Stomach smooth muscle (tissue), 2 donors: ENCODE data around the gene TMEM59.
"Not testable (repeated sequence)": the region's sequence is repeated elsewhere in the genome, so short reads cannot be mapped to it uniquely, and the experiment has no call there.

Source experiments
- H3K27ac ChIP-seq: one replicate; pipeline ENCODE4 v1.7.0; 2013; ENCODE audit warnings: mild to moderate bottlenecking, low read length, inconsistent platforms
- H3K27me3 ChIP-seq, 2 donors: one replicate each; pipeline ENCODE4 v1.7.0; 2013; ENCODE audit warnings: low read length in 2 of 2; ENCODE audit not compliant: insufficient read depth in 2 of 2, control insufficient read depth in 1 of 2
- H3K36me3 ChIP-seq, 2 donors: one replicate each; pipeline ENCODE4 v1.7.0; 2013; ENCODE audit warnings: low read length in 2 of 2; ENCODE audit not compliant: control insufficient read depth in 2 of 2, insufficient read depth in 2 of 2
- H3K4me1 ChIP-seq: one replicate; pipeline ENCODE4 v1.7.0; 2013; ENCODE audit warnings: low read length; ENCODE audit not compliant: control insufficient read depth, insufficient read depth
- H3K4me3 ChIP-seq, 2 donors: one replicate each; pipeline ENCODE4 v1.7.0; 2013; ENCODE audit warnings: low read length in 2 of 2
- H3K9ac ChIP-seq, 2 donors: one replicate each; pipeline ENCODE4 v1.7.0; 2013; ENCODE audit warnings: low read length in 2 of 2, mild to moderate bottlenecking in 1 of 2
- H3K9me3 ChIP-seq, 2 donors: one replicate each; pipeline ENCODE4 v1.7.0; 2013; ENCODE audit warnings: low read length in 2 of 2; ENCODE audit not compliant: control insufficient read depth in 2 of 2
- donor health status: healthy.
- donor health status: Pancreatic carcinoma.

The TMEM59 gene

GRCh38 chr1:54053745-54054437, 887 bp upstream of the TMEM59 start:
- peaks cover 0 to 3% of the 10 kb centered on the region in 2 donors for H3K36me3 ChIP-seq
- H3K4me1 ChIP-seq = peaks cover 24% of the 10 kb centered on the region
- peak overlapping the region; percentile 93 to 100 for H3K4me3 ChIP-seq
- peak overlapping the region; percentile 91 to 100 for H3K9ac ChIP-seq
- no peaks in the 10 kb centered on the region for H3K9me3 ChIP-seq
- no peaks in the 10 kb centered on the region for H3K27me3 ChIP-seq
- H3K27ac ChIP-seq = peak overlapping the region; percentile 95

- H3K27me3 ChIP-seq = no peaks in the 10 kb centered on the region
- peak overlapping the region; percentile 95 for H3K27ac ChIP-seq
- H3K9ac ChIP-seq = peak overlapping the region; percentile 96 to 100
- no peaks in the 10 kb centered on the region for H3K9me3 ChIP-seq
- peaks cover 27% of the 10 kb centered on the region for H3K4me1 ChIP-seq
- H3K36me3 ChIP-seq = peaks cover 0 to 2% of the 10 kb centered on the region in 2 donors
- peak overlapping the region; percentile 100 for H3K4me3 ChIP-seq
Observed at GRCh38 chr1:54052431-54052933, 522 bp downstream of the TMEM59 start.

GRCh38 chr1:54051933-54052430, 1.0 kb downstream of the TMEM59 start:
- Histone ChIP-seq H3K36me3 (no peaks in the 10 kb centered on the region), H3K27ac (peak overlapping the region; percentile 95), H3K4me3 (peak overlapping the region; percentile 100), H3K4me1 (peaks cover 28% of the 10 kb centered on the region), H3K9me3 (no peaks in the 10 kb centered on the region), H3K27me3 (no peaks in the 10 kb centered on the region), H3K9ac (peak overlapping the region; percentile 96 to 100)

GRCh38 chr1:54050435-54050834, 2.6 kb downstream of the TMEM59 start:
- H3K9ac ChIP-seq, H3K36me3 ChIP-seq, H3K9me3 ChIP-seq, H3K4me3 ChIP-seq, H3K27ac ChIP-seq, H3K27me3 ChIP-seq: not testable (repeated sequence)
- H3K4me1 ChIP-seq = peaks cover 28% of the 10 kb centered on the region

GRCh38 chr1:54047384-54048305, 5.4 kb downstream of the TMEM59 start:
- Histone ChIP-seq H3K4me3 (no peak overlapping the region), H3K9ac (no peak overlapping the region), H3K36me3 (peaks cover 1 to 2% of the 10 kb centered on the region in 2 donors), H3K27ac (no peak overlapping the region), H3K4me1 (peaks cover 20% of the 10 kb centered on the region), H3K27me3 (no peaks in the 10 kb centered on the region), H3K9me3 (no peaks in the 10 kb centered on the region)

GRCh38 chr1:54046671-54047383, 6.2 kb downstream of the TMEM59 start:
- Histone ChIP-seq H3K27ac (no peak overlapping the region), H3K27me3 (no peaks in the 10 kb centered on the region), H3K9me3 (no peaks in the 10 kb centered on the region), H3K9ac (no peak overlapping the region), H3K4me1 (peaks cover 13% of the 10 kb centered on the region), H3K4me3 (no peak overlapping the region), H3K36me3 (peaks cover 7 to 9% of the 10 kb centered on the region in 2 donors)

- Histone ChIP-seq H3K4me3 (no peak overlapping the region), H3K4me1 (peaks cover 4% of the 10 kb centered on the region), H3K27me3 (no peaks in the 10 kb centered on the region), H3K9me3 (no peaks in the 10 kb centered on the region), H3K27ac (no peak overlapping the region), H3K9ac (no peak overlapping the region), H3K36me3 (peaks cover 7 to 17% of the 10 kb centered on the region in 2 donors)
Observed at GRCh38 chr1:54045496-54045895, 7.5 kb downstream of the TMEM59 start.

- Histone ChIP-seq H3K27me3 (no peaks in the 10 kb centered on the region), H3K9me3 (no peaks in the 10 kb centered on the region), H3K9ac (no peak overlapping the region), H3K36me3 (peaks cover 16 to 35% of the 10 kb centered on the region in 2 donors), H3K4me1 (no peaks in the 10 kb centered on the region), H3K4me3 (no peak overlapping the region), H3K27ac (no peak overlapping the region)
Observed at GRCh38 chr1:54041806-54042205, 11.2 kb downstream of the TMEM59 start.

GRCh38 chr1:54037476-54037875, 15.5 kb downstream of the TMEM59 start:
- Histone ChIP-seq H3K27me3 (no peaks in the 10 kb centered on the region), H3K36me3 (peaks cover 29 to 54% of the 10 kb centered on the region in 2 donors), H3K27ac (no peak overlapping the region), H3K9me3 (no peaks in the 10 kb centered on the region), H3K9ac (no peak overlapping the region), H3K4me3 (no peak overlapping the region), H3K4me1 (no peaks in the 10 kb centered on the region)
